Fibroblast of gingiva (primary cell): Measurements from ENCODE around the gene MYO3B.
"Not testable (repeated sequence)": the region's sequence is repeated elsewhere in the genome, so short reads cannot be mapped to it uniquely, and the experiment has no call there.

Source experiments
- DNase-seq: peaks from one replicate; pipeline ENCODE4 v3.0.0-alpha.2; 2011; ENCODE audit warnings: low read depth

The MYO3B gene

GRCh38 chr2:170208967-170209366 is 31.0 kb downstream of the MYO3B start:
- DNase-seq: no peak

GRCh38 chr2:170212625-170213280 is 34.8 kb downstream of the MYO3B start:
- no peak for DNase-seq

DNA sequence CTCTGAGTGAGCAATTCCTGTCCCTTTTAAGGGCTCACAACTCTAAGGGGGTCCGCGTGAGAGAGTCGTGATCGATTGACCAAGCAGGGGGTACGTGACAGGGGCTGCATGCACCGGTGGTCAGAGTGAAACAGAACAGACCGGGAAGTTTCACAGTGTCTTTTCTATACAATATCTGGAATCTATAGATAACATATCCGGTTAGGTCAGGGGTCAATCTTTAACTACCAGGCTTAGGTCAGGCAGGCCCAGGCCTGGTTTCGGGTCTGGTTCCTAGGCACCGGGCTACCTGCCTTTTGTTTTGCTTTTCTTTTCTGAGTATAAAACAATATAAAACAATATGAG is 35.3 kb downstream of the MYO3B start:
- not testable (repeated sequence) for DNase-seq

DNA sequence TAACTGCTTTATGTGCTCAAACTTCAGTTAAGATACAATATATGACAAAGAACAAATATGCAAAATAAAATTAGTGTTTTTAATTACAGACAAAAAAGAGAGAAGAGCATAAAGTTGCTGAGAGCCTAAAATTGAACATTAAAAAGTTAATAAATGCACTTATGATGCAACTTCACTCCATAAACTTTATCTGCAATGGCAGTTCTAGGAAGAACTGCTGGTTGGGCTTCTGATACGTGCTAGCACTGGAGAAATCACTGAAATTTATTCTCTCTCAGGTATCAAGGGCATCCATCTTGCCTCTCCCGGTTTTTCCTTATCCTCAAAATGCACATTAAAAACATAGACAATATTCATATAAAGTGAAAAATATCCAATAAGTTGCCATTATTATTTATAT is 35.7 kb downstream of the MYO3B start:
- no peak for DNase-seq

GRCh38 chr2:170214309-170214948 is 36.5 kb downstream of the MYO3B start:
- DNase-seq: no peak

GRCh38 chr2:170215021-170215420 is 37.1 kb downstream of the MYO3B start:
- no peak for DNase-seq

DNA sequence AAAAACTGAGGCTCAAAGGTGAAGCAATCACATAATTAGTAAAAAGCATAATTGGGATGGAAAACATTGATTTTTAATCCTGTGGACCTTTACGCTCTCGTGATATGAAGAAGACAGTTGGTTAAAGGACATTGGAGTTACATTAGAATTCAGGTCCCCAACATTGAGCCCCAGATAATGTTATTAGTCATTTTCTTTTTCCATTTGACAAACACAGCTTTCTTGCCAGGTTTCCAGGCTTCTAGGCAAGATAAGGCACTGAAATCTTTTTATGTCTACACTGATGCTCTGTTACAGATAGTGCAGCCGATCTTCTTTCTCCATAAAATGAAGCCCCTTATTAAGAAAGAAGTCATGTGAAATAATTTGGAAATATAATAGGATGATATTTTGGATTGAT is 38.5 kb downstream of the MYO3B start:
- no peak for DNase-seq

DNA sequence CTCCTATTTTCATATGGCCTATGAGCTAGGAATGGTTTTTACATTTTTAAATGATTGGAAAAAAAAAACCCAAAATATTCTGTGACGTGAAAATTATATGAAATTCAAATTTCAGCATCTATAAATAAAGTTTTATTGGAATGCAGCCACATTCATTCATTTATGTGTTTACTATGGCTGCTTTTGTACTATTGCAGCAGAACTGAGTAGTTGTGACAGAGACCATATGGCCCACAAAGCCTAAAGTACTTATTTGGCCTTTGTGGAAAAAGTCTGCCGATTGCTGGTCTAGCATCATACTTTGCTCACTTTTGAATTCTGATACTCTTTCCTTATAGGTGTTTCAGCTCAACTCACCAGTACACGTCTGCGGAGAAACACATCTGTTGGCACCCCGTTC is 39.0 kb downstream of the MYO3B start:
- no peak for DNase-seq

DNA sequence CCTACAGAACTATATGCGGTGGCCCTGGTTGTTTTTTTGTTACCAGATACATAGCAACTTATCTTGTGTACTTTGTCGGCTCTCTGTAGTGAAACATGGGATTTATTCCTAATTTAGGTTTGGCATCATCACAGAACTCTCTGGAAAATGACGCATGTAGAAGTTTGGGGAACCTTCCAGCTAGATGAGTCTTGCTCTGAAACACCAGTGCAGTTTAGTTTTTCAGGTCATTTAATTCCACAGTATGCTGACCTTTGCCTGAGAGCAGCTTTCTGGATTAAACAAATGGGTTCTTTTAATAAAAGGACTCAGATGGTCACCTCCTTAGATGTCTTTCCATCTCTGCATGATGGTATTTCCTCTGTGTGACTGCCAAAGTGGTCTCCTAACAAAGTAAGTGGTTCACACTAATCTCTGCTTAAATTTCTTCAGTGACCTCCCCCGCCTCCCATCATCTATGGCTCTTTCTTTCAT is 39.9 kb downstream of the MYO3B start:
- DNase-seq: peak; percentile 88

DNA sequence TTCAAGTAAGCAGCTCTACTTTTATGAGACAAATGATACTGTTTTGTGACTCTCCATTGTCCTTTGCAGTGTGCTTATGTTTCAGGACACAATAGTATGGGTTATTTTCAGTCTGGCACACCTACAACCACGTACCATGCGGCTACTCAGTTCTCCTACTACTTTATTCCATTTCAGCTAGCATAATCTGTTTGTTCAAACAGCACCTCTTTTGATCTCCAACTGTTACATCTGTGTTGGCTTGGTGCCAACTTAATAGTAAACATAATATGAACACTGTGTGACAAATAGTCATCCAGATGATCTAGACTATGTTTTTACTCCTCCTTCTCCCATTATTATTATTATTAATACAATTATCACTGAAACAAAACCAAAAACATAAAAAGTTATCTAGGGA is 40.5 kb downstream of the MYO3B start:
- DNase-seq: no peak

DNA sequence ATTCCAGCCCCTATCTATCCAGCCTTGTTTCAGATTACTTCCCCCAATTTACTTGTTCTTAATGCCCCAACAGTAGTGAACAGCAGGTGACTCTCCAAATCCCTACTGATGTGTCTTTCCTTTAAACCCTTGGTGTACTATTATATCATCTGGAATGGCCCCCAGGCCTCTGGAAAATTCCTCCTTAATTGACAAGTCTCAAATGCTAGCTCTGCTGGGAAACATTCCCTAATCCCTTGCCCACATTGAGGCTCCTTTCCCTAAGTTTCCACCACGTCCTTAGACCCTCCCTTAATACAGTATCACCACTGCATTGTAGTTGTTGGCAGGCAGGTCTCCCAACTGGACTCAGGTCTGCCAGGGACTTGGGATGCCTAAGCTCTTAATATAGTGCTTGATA is 41.0 kb downstream of the MYO3B start:
- no peak for DNase-seq

DNA sequence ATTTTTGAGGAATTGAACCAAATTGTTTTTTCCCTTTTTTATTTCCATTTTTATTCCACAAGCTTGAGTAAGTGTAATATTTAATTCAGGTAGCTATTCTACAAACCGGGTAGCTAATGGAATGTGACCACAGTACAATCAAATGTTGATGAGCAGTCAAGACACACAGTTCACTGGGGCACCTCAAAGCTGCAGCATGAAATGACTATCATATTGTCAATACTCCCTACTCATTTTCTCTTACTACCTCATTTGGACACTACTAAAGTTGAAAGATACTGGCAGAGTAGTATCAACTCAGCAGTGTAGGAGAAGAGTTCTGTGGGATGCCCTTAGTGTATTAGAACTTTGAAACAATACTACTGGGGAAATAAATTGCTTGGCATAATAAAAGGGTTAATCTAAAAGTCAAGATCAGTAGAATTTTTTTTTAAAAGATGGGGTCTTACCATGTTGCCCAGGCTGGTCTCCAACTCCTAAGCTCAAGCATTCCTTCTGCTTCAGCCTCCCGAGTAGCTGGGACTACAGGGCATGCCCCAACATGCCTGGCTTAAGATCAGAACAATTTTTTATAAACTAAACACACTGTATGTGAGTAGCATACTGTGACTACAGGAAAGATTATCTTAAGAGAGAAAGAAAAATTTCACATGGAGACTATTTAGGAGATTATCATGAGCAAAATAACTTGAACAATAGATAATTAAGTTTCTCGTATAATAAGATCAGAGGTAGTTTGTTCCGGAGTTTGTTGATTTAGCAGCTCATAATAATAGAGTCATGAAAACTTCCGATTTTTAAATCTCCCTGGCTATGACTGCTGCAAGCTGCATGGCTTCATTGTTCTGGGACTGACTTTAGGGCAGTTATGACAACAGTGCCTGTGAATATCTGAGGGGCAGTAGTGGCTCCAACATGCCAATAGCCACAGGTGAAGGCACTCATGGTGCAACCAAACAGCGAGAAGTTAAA is 43.7 kb downstream of the MYO3B start:
- DNase-seq: peak; percentile 13

GRCh38 chr2:170222298-170222697 is 44.4 kb downstream of the MYO3B start:
- no peak for DNase-seq

- DNase-seq: no peak
These were observed 44.9 kb downstream of the MYO3B start for GRCh38 chr2:170222842-170223241.

DNA sequence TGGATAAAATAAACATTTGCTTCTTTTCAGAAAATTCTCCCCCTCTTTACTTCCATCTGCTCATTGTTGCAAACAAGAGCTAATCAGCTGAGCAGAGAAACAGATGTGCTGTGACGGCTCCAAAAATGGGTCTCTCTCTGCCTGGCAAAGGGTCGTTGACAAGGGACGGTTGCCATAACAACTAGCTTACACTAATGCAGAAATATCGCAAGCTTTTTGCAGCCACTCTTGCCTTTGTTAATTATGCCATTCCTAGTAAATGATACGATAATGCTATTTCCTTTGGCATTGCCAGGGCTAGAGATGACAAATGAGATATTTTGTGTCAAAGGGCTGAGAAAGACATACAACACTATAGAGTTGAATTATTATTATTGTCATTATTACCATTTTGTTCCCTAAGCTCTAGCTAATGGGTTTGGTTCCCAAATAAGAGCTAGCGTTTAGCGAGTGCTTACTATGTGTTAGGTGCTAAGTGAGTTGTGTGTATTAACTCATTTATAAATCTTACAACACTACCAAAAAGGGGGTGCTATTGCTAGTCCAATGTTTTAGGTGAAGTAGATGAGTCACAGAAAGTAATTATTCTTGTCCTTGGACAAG is 46.8 kb downstream of the MYO3B start:
- DNase-seq: peak; percentile 49

- no peak for DNase-seq
These were observed 48.3 kb downstream of the MYO3B start for GRCh38 chr2:170226216-170226615.

DNA sequence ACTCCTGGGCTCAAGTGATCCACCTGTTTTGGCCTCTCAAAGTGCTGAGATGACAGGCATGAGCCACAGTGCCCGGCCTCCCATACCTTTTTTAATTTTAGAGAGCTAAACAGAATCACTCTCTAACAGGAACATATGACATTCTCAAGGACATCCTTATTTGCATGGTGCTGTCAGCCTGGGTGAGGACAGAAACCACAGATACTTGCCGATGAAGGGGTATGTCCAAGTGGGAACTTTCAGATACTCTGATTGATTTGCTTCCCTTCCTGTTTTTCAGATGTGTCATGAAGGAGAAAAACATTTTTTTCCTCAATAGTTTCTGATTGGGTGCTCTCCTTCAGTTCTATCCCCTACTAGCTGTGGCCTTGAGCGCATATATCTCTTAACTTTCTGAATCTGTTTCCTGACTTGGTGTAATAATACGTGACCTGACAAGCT is 49.6 kb downstream of the MYO3B start:
- no peak for DNase-seq

DNA sequence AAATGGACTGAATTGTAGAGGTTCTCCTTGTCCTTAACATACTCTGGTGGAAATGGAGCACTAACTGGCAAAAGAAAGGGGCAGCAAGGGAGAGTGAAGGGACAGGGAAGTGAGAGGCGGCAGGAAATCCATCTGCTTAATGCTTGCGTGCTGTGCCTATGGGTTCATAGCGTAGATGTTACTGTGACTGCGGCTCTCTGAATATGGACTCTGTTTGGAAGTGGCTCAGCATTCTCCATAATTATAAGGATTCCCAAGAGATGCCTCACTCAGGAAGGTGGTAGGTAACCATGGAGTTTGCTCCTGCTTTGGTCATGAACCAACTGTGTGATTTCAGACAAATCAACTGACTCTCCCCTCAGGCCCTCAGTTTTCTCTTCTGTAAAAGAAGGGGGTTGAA is 50.0 kb downstream of the MYO3B start:
- DNase-seq: no peak

GRCh38 chr2:170228429-170228828 is 50.5 kb downstream of the MYO3B start:
- DNase-seq: no peak

DNA sequence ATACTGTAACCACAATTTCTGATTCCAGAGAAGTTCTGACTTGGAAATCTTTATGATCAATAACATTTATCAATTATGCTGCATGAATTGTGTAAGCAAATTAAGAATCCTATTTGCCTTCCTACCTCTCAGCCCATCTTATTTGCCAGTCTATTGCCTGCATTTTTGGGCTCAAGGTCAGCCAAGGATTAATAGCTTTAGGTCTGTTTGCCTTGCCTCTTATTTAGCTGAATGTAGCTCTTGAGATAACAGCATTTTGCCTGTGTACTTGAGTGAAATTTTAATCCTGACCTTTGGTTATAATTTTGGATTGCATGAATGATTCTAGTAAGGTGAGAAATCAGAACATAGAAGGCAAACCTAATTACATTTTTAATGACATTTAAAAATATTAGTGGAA is 51.2 kb downstream of the MYO3B start:
- no peak for DNase-seq

GRCh38 chr2:170229744-170230143 is 51.8 kb downstream of the MYO3B start:
- no peak for DNase-seq
